Fibroblast of skin of abdomen (primary cell): ENCODE data around the gene TEX10.
"Not testable (repeated sequence)": the region's sequence is repeated elsewhere in the genome, so short reads cannot be mapped to it uniquely, and the experiment has no call there.

ENCODE experiments used
- DNase-seq: peaks from one replicate; pipeline ENCODE4 v3.0.0-alpha.2; 2013

The TEX10 gene

GRCh38 chr9:100346836-100347235, 5.9 kb downstream of the TEX10 start:
- peak; percentile 27 for DNase-seq

- DNase-seq = no peak
Observed at GRCh38 chr9:100341889-100342288, 10.9 kb downstream of the TEX10 start.

GRCh38 chr9:100340224-100340623, 12.5 kb downstream of the TEX10 start:
- DNase-seq = no peak

GRCh38 chr9:100338736-100339135, 14.0 kb downstream of the TEX10 start:
- DNase-seq = not testable (repeated sequence)

- DNase-seq = peak; percentile 42
Observed at GRCh38 chr9:100324594-100325200, 28.0 kb downstream of the TEX10 start.

GRCh38 chr9:100322954-100323536, 29.7 kb downstream of the TEX10 start:
- peak; percentile 38 for DNase-seq

- DNase-seq = peak; percentile 30
Observed at GRCh38 chr9:100317706-100318105, 35.0 kb downstream of the TEX10 start.

- DNase-seq = no peak
Observed at GRCh38 chr9:100315561-100315960, 37.2 kb downstream of the TEX10 start.

GRCh38 chr9:100309992-100310391, 42.8 kb downstream of the TEX10 start:
- DNase-seq = peak; percentile 45

GRCh38 chr9:100308965-100309564, 43.7 kb downstream of the TEX10 start:
- DNase-seq = no peak

GRCh38 chr9:100307080-100307479, 45.7 kb downstream of the TEX10 start:
- DNase-seq = no peak

- no peak for DNase-seq
Observed at GRCh38 chr9:100306283-100306682, 46.5 kb downstream of the TEX10 start.

GRCh38 chr9:100303747-100304146, 49.0 kb downstream of the TEX10 start:
- peak; percentile 14 for DNase-seq

- no peak for DNase-seq
Observed at GRCh38 chr9:100298378-100298777, 54.4 kb downstream of the TEX10 start.

GRCh38 chr9:100296407-100296806, 56.3 kb downstream of the TEX10 start:
- no peak for DNase-seq

GRCh38 chr9:100295240-100295639, 57.5 kb downstream of the TEX10 start:
- DNase-seq = no peak

- no peak for DNase-seq
Observed at GRCh38 chr9:100294806-100295205, 57.9 kb downstream of the TEX10 start.

GRCh38 chr9:100294341-100294740, 58.4 kb downstream of the TEX10 start:
- DNase-seq = no peak

GRCh38 chr9:100292414-100292813, 60.3 kb downstream of the TEX10 start:
- DNase-seq = no peak

GRCh38 chr9:100290714-100291113, 62.0 kb downstream of the TEX10 start:
- DNase-seq = no peak

- DNase-seq = no peak
Observed at GRCh38 chr9:100287186-100287585, 65.6 kb downstream of the TEX10 start.

GRCh38 chr9:100286257-100286656, 66.5 kb downstream of the TEX10 start:
- no peak for DNase-seq

- no peak for DNase-seq
Observed at GRCh38 chr9:100285601-100286000, 67.1 kb downstream of the TEX10 start.

- DNase-seq = no peak
Observed at GRCh38 chr9:100285080-100285479, 67.7 kb downstream of the TEX10 start.
